GM10266 (cell line): ENCODE data around the gene DGKZ.

Experiments used
- DNase-seq: peaks from one replicate; pipeline ENCODE4 v3.0.0; 2012; ENCODE audit errors: extremely low spot score
- CTCF ChIP-seq: IDR thresholded peaks from 2 replicates; pipeline ENCODE4 v1.5.1; 2012; ENCODE audit warnings: mild to moderate bottlenecking, low read depth; ENCODE audit not compliant: control insufficient read depth, insufficient read depth; ENCODE audit errors: missing control alignments

The DGKZ gene

GRCh38 chr11:46386674-46387073, 39.4 kb downstream of the DGKZ start:
- TF ChIP-seq CTCF, result no peak
- no peak for DNase-seq

- no peak for DNase-seq
- no peak for TF ChIP-seq CTCF
Measured at GRCh38 chr11:46387456-46387855, 40.2 kb downstream of the DGKZ start.

GRCh38 chr11:46387919-46388618, 40.8 kb downstream of the DGKZ start:
- DNase-seq, result no peak
- TF ChIP-seq CTCF, result no peak

- TF ChIP-seq CTCF, result peak; percentile 21
- DNase-seq, result peak; percentile 37
Measured at GRCh38 chr11:46388619-46389449, 41.6 kb downstream of the DGKZ start.

GRCh38 chr11:46389450-46390330, 42.4 kb downstream of the DGKZ start:
- peak; percentile 92 for DNase-seq
- TF ChIP-seq CTCF, result peak; percentile 93

GRCh38 chr11:46390331-46391171, 43.3 kb downstream of the DGKZ start:
- TF ChIP-seq CTCF, result no peak
- peak; percentile 56 for DNase-seq
